A549 (cell line): ENCODE measurements around the gene DPM1. TPM values are rescaled to one million over a fixed set of nuclear protein-coding genes. Genes with fewer than 3 reads are reported as not detected.

ENCODE experiments used
- ATAC-seq, 2 experiments: fragments of 200-7000 bp in 1 of 2; fragments of >200 bp in 1 of 2; cut with Nextera tagmentation in 1 of 2; cut with Tn5 transposase in 1 of 2; 3 replicates each; pipeline versions ENCODE4 v1.8.0 to v1.9.1; 2018 to 2020; ENCODE audit warnings: mild to moderate bottlenecking in 1 of 2, moderate library complexity in 1 of 2
- CTCF ChIA-PET: fragments of 300-600 bp; sonication (Branson Sonifier 250); formaldehyde crosslinking; extraction: SDS; loops from one replicate; lab custom pipeline; 2021; ENCODE audit warnings: antibody characterized with exemption, inconsistent platforms; lab: Yijun Ruan, JAX
- POLR2A ChIA-PET: fragments of 350-600 bp; formaldehyde crosslinking; extraction: SDS; loops from one replicate; lab custom pipeline; 2021; ENCODE audit warnings: antibody characterized with exemption, inconsistent platforms; lab: Yijun Ruan, JAX
- DNase-seq, 2 experiments: peaks; one replicate each; pipeline versions ENCODE4 v3.0.0 to v3.0.0-alpha.2; 2011 to 2016; ENCODE audit warnings: low read depth in 1 of 2, low spot score in 1 of 2
- FAIRE-seq: peaks from 2 replicates; lab custom pipeline; 2011; peaks lifted over from hg19 to GRCh38; lab: Jason Lieb, UNC
- H3K27ac ChIP-seq, 2 experiments: fragments of >200 bp; sonication (Bioruptor Twin); formaldehyde crosslinking; 3 replicates each; pipeline ENCODE4 v1.5.1; 2016 to 2017
- H3K4me1 ChIP-seq: fragments of >200 bp; sonication (Bioruptor Twin); formaldehyde crosslinking; 3 replicates; pipeline ENCODE4 v1.6.1; 2016
- H3K4me2 ChIP-seq: fragments of >200 bp; sonication (Bioruptor Twin); formaldehyde crosslinking; 3 replicates; pipeline ENCODE4 v1.6.1; 2016
- H3K4me3 ChIP-seq: fragments of >200 bp; sonication (Bioruptor Twin); formaldehyde crosslinking; 3 replicates; pipeline ENCODE4 v1.5.1; 2016
- H3K9me3 ChIP-seq: fragments of >200 bp; sonication (Bioruptor Twin); formaldehyde crosslinking; 3 replicates; pipeline ENCODE4 v1.6.1; 2016
- ATOH8 ChIP-seq: fragments of 250-450 bp; sonication (Bioruptor Pico); IDR thresholded peaks from 2 replicates; pipeline ENCODE4 v1.5.0; 2020; ENCODE audit warnings: low read depth, mild to moderate bottlenecking, moderate library complexity
- E2F6 ChIP-seq: IDR thresholded peaks from 2 replicates; pipeline ENCODE4 v1.6.1; 2012; ENCODE audit warnings: low read depth, borderline replicate concordance
- EHF ChIP-seq: fragments of 250-450 bp; sonication (Bioruptor Pico); IDR thresholded peaks from 2 replicates; pipeline ENCODE4 v1.5.0; 2020; ENCODE audit warnings: mild to moderate bottlenecking
- EHMT2 ChIP-seq: fragments of 200-600 bp; sonication (generic); IDR thresholded peaks from 2 replicates; pipeline ENCODE4 v1.6.1; 2016; ENCODE audit warnings: antibody characterized with exemption, low read depth, mild to moderate bottlenecking, moderate library complexity
- EP300 ChIP-seq, 2 experiments: fragments of >200 bp; sonication (Bioruptor Twin); formaldehyde crosslinking; IDR thresholded peaks; 2 replicates in 1 of 2; 3 replicates in 1 of 2; pipeline ENCODE4 v1.6.1; 2016 to 2017
- ESRRA ChIP-seq: fragments of 150-350 bp; IDR thresholded peaks from 2 replicates; pipeline ENCODE4 v1.6.1; 2014; ENCODE audit warnings: mild to moderate bottlenecking, low read length, borderline replicate concordance
- GATA3 ChIP-seq: IDR thresholded peaks from 2 replicates; pipeline ENCODE4 v1.6.1; 2012; ENCODE audit warnings: borderline replicate concordance
- HEYL ChIP-seq: fragments of 250-450 bp; sonication (Bioruptor Pico); IDR thresholded peaks from 2 replicates; pipeline ENCODE4 v1.8.0; 2021; ENCODE audit warnings: mild to moderate bottlenecking, moderate library complexity
- HMGXB4 ChIP-seq: fragments of 250-450 bp; sonication (Bioruptor Pico); IDR thresholded peaks from 2 replicates; pipeline ENCODE4 v1.5.0; 2021; ENCODE audit warnings: mild to moderate bottlenecking, moderate library complexity, borderline replicate concordance
- HOXA7 ChIP-seq: fragments of 250-450 bp; sonication (Bioruptor Pico); IDR thresholded peaks from 2 replicates; pipeline ENCODE4 v1.5.0; 2020; ENCODE audit warnings: mild to moderate bottlenecking, moderate library complexity
- JUNB ChIP-seq: fragments of >200 bp; sonication (Bioruptor Twin); formaldehyde crosslinking; IDR thresholded peaks from 2 replicates; pipeline ENCODE4 v1.6.1; 2016
- MAFK ChIP-seq: fragments of 450-650 bp; IDR thresholded peaks from 2 replicates; pipeline ENCODE4 v1.6.1; 2014; ENCODE audit not compliant: partially characterized antibody
- MAX ChIP-seq: IDR thresholded peaks from 2 replicates; pipeline ENCODE4 v1.6.1; 2012
- PHF8 ChIP-seq: fragments of 200-600 bp; sonication (generic); IDR thresholded peaks from 2 replicates; pipeline ENCODE4 v1.6.1; 2016; ENCODE audit warnings: low read depth, mild to moderate bottlenecking, antibody characterized with exemption, moderate library complexity, borderline replicate concordance
- RARB ChIP-seq: fragments of 250-450 bp; sonication (Bioruptor Pico); IDR thresholded peaks from 2 replicates; pipeline ENCODE4 v1.8.0; 2021; ENCODE audit warnings: mild to moderate bottlenecking, moderate library complexity
- REST ChIP-seq: fragments of 200-600 bp; sonication (generic); IDR thresholded peaks from 2 replicates; pipeline ENCODE4 v1.6.1; 2016; ENCODE audit warnings: antibody characterized with exemption, mild to moderate bottlenecking, moderate library complexity
- RNF2 ChIP-seq: fragments of 200-600 bp; sonication (generic); IDR thresholded peaks from 2 replicates; pipeline ENCODE4 v1.6.1; 2016; ENCODE audit warnings: low read depth, mild to moderate bottlenecking, antibody characterized with exemption, moderate library complexity, borderline replicate concordance
- TFCP2L1 ChIP-seq: fragments of 250-450 bp; sonication (Bioruptor Pico); IDR thresholded peaks from 2 replicates; pipeline ENCODE4 v1.5.0; 2021; ENCODE audit warnings: mild to moderate bottlenecking
- ZC3H11A ChIP-seq: fragments of 450-650 bp; IDR thresholded peaks from 2 replicates; pipeline ENCODE4 v1.6.1; 2014; ENCODE audit warnings: antibody characterized with exemption, mild to moderate bottlenecking
- ZNF302 ChIP-seq: fragments of 250-450 bp; sonication (Bioruptor Pico); IDR thresholded peaks from 2 replicates; pipeline ENCODE4 v1.9.0; 2021; ENCODE audit warnings: inconsistent platforms, mild to moderate bottlenecking, moderate library complexity
- WGBS: methylation state at CpG from one replicate; pipeline ENCODE4 v1.1.6; 2017; ENCODE audit errors: missing lambda C conversion rate; 5-methylcytosine and 5-hydroxymethylcytosine counted together
- polyA plus RNA-seq, 4 experiments: library from polyadenylated mRNA; depleted of rRNA in 3 of 4; stranded (reverse); fragments of >200 nt; fragmentation: RNase III in 1 of 4; extraction: RNeasy Plus Mini Kit Qiagen cat#74134 plus additional on column Dnase treatment in 1 of 4; gene quantifications; 2 replicates in 3 of 4; 3 replicates in 1 of 4; pipeline ENCODE4 v1.2.3, GENCODE V29; 2011 to 2017

The DPM1 gene
- polyA plus RNA-seq, 2 of the 4 experiments (the other 2 are of a cell fraction) = 104 to 106 TPM

- Histone ChIP-seq H3K4me2 (no peak overlapping the region; the same call in 2 of the 3 replicates), H3K9me3 (no peaks in the 10 kb centered on the region)
- no peak for DNase-seq
- POLR2A ChIA-PET = no interaction called here
- ATAC-seq = peak; percentile 50 to 73; a peak in 5 of 6 replicates
- WGBS = 77% methylated on average over 2 of the region's 2 CpGs
- FAIRE-seq = no peak
- TF ChIP-seq ZNF302 (CRISPR knock-in tag) (no peak), EHF (no peak), MAX (no peak), JUNB (no peak), GATA3 (no peak), ESRRA (no peak), ZC3H11A (no peak), E2F6 (no peak), HEYL (CRISPR knock-in tag) (no peak), MAFK (no peak), EP300 (IDR thresholded peaks at IDR 0.05) (no peak), PHF8 (no peak), HOXA7 (no peak), TFCP2L1 (CRISPR knock-in tag) (no peak), RNF2 (no peak), REST (no peak), EHMT2 (no peak), HMGXB4 (CRISPR knock-in tag) (no peak), RARB (CRISPR knock-in tag) (no peak)
- TF ChIP-seq, all 56 proteins: peak for 0
- CTCF ChIA-PET = interaction anchor here (0.6 to 18.7 kb wide), 3 partner anchors 8 to 119 kb away, joined by 3 to 167 read pairs (median 6); partner anchors contain the start of genes ADNP and BCAS4
- Histone ChIP-seq H3K4me3 (no peak overlapping the region), H3K27ac (no peak overlapping the region), H3K4me1 (peaks cover 33% of the 10 kb centered on the region)
These were observed 44.5 kb downstream of the DPM1 start for GRCh38 chr20:50913690-50914375.

- ChIA-PET POLR2A (interaction anchor here (0.7 kb wide), 1 partner anchor 20 kb away, joined by 4 read pairs; the partner anchor contains the start of gene ADNP), CTCF (interaction anchor here (0.6 to 18.7 kb wide), 3 partner anchors 18 to 117 kb away, joined by 3 to 167 read pairs (median 4); partner anchors contain the start of gene ADNP)
- WGBS = 93% methylated on average over 1 of the region's 1 CpG
- DNase-seq (no peak), FAIRE-seq (no peak)
- H3K4me3 ChIP-seq = no peak overlapping the region
- TF ChIP-seq MAX (no peak), ATOH8 (CRISPR knock-in tag) (no peak), RNF2 (no peak)
- TF ChIP-seq, all 56 proteins: peak for 0
- Histone ChIP-seq H3K4me1 (peaks cover 25% of the 10 kb centered on the region), H3K4me2 (no peak overlapping the region), H3K27ac (no peak overlapping the region), H3K9me3 (no peaks in the 10 kb centered on the region)
- ATAC-seq = no peak
These were observed 46.6 kb downstream of the DPM1 start for GRCh38 chr20:50911716-50912115.
